K562 (cell line): Measurements from ENCODE around the gene DNPEP. TPM values are rescaled to one million over a fixed set of nuclear protein-coding genes. Genes with fewer than 3 reads are reported as not detected.

Experiments used
- ATAC-seq: fragments of 200-7000 bp; cut with Tn5 transposase; 3 replicates; pipeline ENCODE4 v1.9.1; 2020; ENCODE audit warnings: moderate library complexity
- BruUV-seq: library from RNA; stranded (reverse); fragments of 400-500 nt; replicated peaks from 2 replicates; lab custom pipeline; 2021; lab: Mats Ljungman, UMichigan
- CTCF ChIA-PET: fragments of 300-600 bp; formaldehyde crosslinking; extraction: SDS; loops from one replicate; lab custom pipeline; 2021; ENCODE audit warnings: low intra/inter-chr PET ratio; lab: Yijun Ruan, JAX
- POLR2A ChIA-PET: fragments of 300-600, 350-650 bp; sonication (Branson Sonifier 250); formaldehyde crosslinking; extraction: SDS; loops from one replicate; lab custom pipeline; 2021; ENCODE audit warnings: antibody characterized with exemption, inconsistent platforms; lab: Yijun Ruan, JAX
- DNase-seq, 4 experiments: peaks; one replicate each; pipeline versions ENCODE4 v3.0.0 to v3.0.0-alpha.2; 2011 to 2018; ENCODE audit warnings: low spot score in 3 of 4, mixed read lengths in 3 of 4; ENCODE audit errors: extremely low read depth in 1 of 4
- FAIRE-seq: peaks from 2 replicates; lab custom pipeline; 2011; peaks lifted over from hg19 to GRCh38; lab: Jason Lieb, UNC
- H2AFZ ChIP-seq: 2 replicates; pipeline ENCODE4 v1.6.0; 2011; ENCODE audit warnings: low read depth, low read length, control low read depth, inconsistent platforms
- H3K27ac ChIP-seq: fragments of 200-600 bp; 3 replicates; pipeline ENCODE4 v1.8.0; 2011; ENCODE audit warnings: low read depth, mild to moderate bottlenecking, control low read depth, inconsistent platforms, low read length, moderate library complexity, mixed read lengths; ENCODE audit errors: extremely low read depth
- H3K27me3 ChIP-seq, 2 experiments: fragments of 300-600 bp in 1 of 2; 2 replicates in 1 of 2; 3 replicates in 1 of 2; pipeline versions ENCODE4 v1.6.0 to v1.8.0; 2011; ENCODE audit warnings: inconsistent platforms in 2 of 2, low read length in 2 of 2, mild to moderate bottlenecking in 1 of 2, mixed read lengths in 1 of 2, moderate library complexity in 1 of 2; ENCODE audit not compliant: control insufficient read depth in 2 of 2, insufficient read depth in 2 of 2
- H3K36me3 ChIP-seq: fragments of 300-600 bp; 3 replicates; pipeline ENCODE4 v1.8.0; 2011; ENCODE audit warnings: mild to moderate bottlenecking, low read length, inconsistent platforms; ENCODE audit not compliant: control insufficient read depth, insufficient read depth
- H3K4me1 ChIP-seq, 2 experiments: fragments of 200-600 bp in 1 of 2; replicated peaks in 1 of 2; 2 replicates in 1 of 2; 3 replicates in 1 of 2; pipeline versions ENCODE4 v1.5.1 to v1.8.0; 2011; ENCODE audit warnings: inconsistent platforms in 2 of 2, low read length in 2 of 2, mild to moderate bottlenecking in 1 of 2, mixed read lengths in 1 of 2, moderate library complexity in 1 of 2; ENCODE audit not compliant: control insufficient read depth in 2 of 2, insufficient read depth in 2 of 2
- H3K4me2 ChIP-seq: 2 replicates; pipeline ENCODE4 v1.6.1; 2011; ENCODE audit warnings: low read length, control low read depth, inconsistent platforms, mixed read lengths; ENCODE audit not compliant: insufficient read depth
- H3K4me3 ChIP-seq: fragments of 200-600 bp; sonication (generic), shearing (Covaris generic); 2 replicates; pipeline ENCODE4 v1.5.1; 2016; ENCODE audit warnings: control low read depth, inconsistent platforms
- H3K79me2 ChIP-seq: fragments of 200-600 bp; 3 replicates; pipeline ENCODE4 v1.8.0; 2011; ENCODE audit warnings: low read length, inconsistent platforms; ENCODE audit not compliant: control insufficient read depth, insufficient read depth
- H3K9ac ChIP-seq, 2 experiments: 2 replicates each; pipeline versions ENCODE4 v1.6.0 to v1.6.1; 2011; ENCODE audit warnings: low read depth in 2 of 2, low read length in 2 of 2, control low read depth in 1 of 2, inconsistent platforms in 1 of 2, mild to moderate bottlenecking in 1 of 2, mixed read lengths in 1 of 2; ENCODE audit not compliant: insufficient read depth in 1 of 2
- H3K9me1 ChIP-seq: one replicate; pipeline ENCODE4 v1.6.0; 2011; ENCODE audit warnings: inconsistent platforms, mild to moderate bottlenecking, low read length, moderate library complexity; ENCODE audit not compliant: control insufficient read depth, insufficient read depth
- H3K9me3 ChIP-seq: replicated peaks from 2 replicates; pipeline ENCODE4 v1.5.1; 2011; ENCODE audit warnings: low read depth, low read length, inconsistent platforms; ENCODE audit not compliant: control insufficient read depth, insufficient read depth
- H4K20me1 ChIP-seq: replicated peaks from 2 replicates; pipeline ENCODE4 v1.6.1; 2011; ENCODE audit warnings: low read length, inconsistent platforms, mixed read lengths; ENCODE audit not compliant: control insufficient read depth, insufficient read depth
- BDP1 ChIP-seq: IDR thresholded peaks from 3 replicates; pipeline ENCODE4 v1.6.1; 2011; ENCODE audit not compliant: insufficient read length, insufficient read depth
- HNRNPUL1 ChIP-seq: fragments of 200-400 bp; formaldehyde crosslinking; IDR thresholded peaks from 2 replicates; pipeline ENCODE4 v1.6.1; 2017; ENCODE audit warnings: low read length
- KAT7 ChIP-seq: sonication (generic); formaldehyde crosslinking; IDR thresholded peaks from 2 replicates; pipeline ENCODE4 v1.8.0; 2022; ENCODE audit warnings: missing genetic modification reagents, mild to moderate bottlenecking, borderline replicate concordance
- KDM1A ChIP-seq, 2 experiments: fragments of 450-650 bp; IDR thresholded peaks; 2 replicates each; pipeline ENCODE4 v1.6.1; 2016; ENCODE audit warnings: mild to moderate bottlenecking in 2 of 2
- NCOA2 ChIP-seq, 2 experiments: fragments of 450-650 bp; IDR thresholded peaks; 2 replicates each; pipeline ENCODE4 v1.6.1; 2018; ENCODE audit warnings: mild to moderate bottlenecking in 2 of 2, moderate library complexity in 1 of 2; ENCODE audit not compliant: partially characterized antibody in 2 of 2
- NR2C1 ChIP-seq, 2 experiments: fragments of 450-650 bp; IDR thresholded peaks; 2 replicates each; pipeline ENCODE4 v1.6.1; 2017; ENCODE audit warnings: mild to moderate bottlenecking in 2 of 2, antibody characterized with exemption in 1 of 2, inconsistent platforms in 1 of 2, missing compliant biosample characterization in 1 of 2, missing genetic modification characterization in 1 of 2
- TRIM28 ChIP-seq: fragments of 450-650 bp; IDR thresholded peaks from 2 replicates; pipeline ENCODE4 v1.6.1; 2017
- ZNF445 ChIP-seq: fragments of 250-450 bp; sonication (Bioruptor Pico); IDR thresholded peaks from 2 replicates; pipeline ENCODE4 v1.4.0; 2020; ENCODE audit warnings: low read depth, mild to moderate bottlenecking, moderate library complexity
- ZNF668 ChIP-seq: fragments of 250-450 bp; sonication (Bioruptor Pico); IDR thresholded peaks from 2 replicates; pipeline ENCODE4 v1.8.0; 2022; ENCODE audit warnings: mild to moderate bottlenecking, inconsistent platforms
- ZZZ3 ChIP-seq: fragments of 450-650 bp; IDR thresholded peaks from 2 replicates; pipeline ENCODE4 v1.6.1; 2016; ENCODE audit warnings: antibody characterized with exemption, mild to moderate bottlenecking, moderate library complexity
- WGBS: fragments of 100-300 bp; shearing (Covaris generic); methylation state at CpG from one replicate; pipeline ENCODE4 v1.1.6; 2016; ENCODE audit warnings: low coverage, mixed read lengths; ENCODE audit not compliant: insufficient coverage; ENCODE audit errors: missing lambda C conversion rate; 5-methylcytosine and 5-hydroxymethylcytosine counted together
- in situ Hi-C: fragments of 300-500 bp; cut with MboI; formaldehyde crosslinking; loops from 4 replicates; pipeline ENCODE4 v1.15.0; 2018; ENCODE audit warnings: inconsistent platforms, mixed read lengths
- intact Hi-C: fragments of 100-400 bp; cut with micrococcal nuclease; formaldehyde crosslinking; loops from 2 replicates; pipeline ENCODE4 v1.14.2; 2022
- polyA plus RNA-seq, 8 experiments: library from polyadenylated mRNA; depleted of rRNA in 4 of 8; stranded (reverse) in 5 of 8; unstranded in 3 of 8; fragments of >200 nt; fragmentation: Nextera tagmentation in 2 of 8; fragmentation: Illumina TruSeq in 1 of 8; extraction: Ambion mirVana in 2 of 8; extraction: Trizol in 1 of 8; gene quantifications; 2 replicates each; pipeline versions ENCODE4 v1.2.1 to v1.2.3, GENCODE V29; 2011 to 2014; ENCODE audit warnings: inconsistent platforms in 1 of 8, missing spikeins in 1 of 8
- total RNA-seq, 7 experiments: library from RNA; depleted of rRNA in 6 of 7; stranded (reverse); fragments of >200 nt in 6 of 7; fragmentation: Illumina TruSeq in 2 of 7; extraction: Trizol in 2 of 7; gene quantifications; 2 replicates each; pipeline versions ENCODE4 v1.2.1 to v1.2.3, GENCODE V29; 2011 to 2021; ENCODE audit warnings: low replicate concordance in 1 of 7
- TF ChIP-seq, protein P1 (sequence below): fragments of 200-800 bp; sonication (Bioruptor generic); IDR thresholded peaks from 2 replicates; pipeline ENCODE4 v1.6.1; 2017; ENCODE audit warnings: missing genetic modification characterization, missing compliant biosample characterization

The DNPEP gene
- total and polyA plus RNA-seq, 9 of the 15 experiments (the other 6 are each of a cell fraction or from before 2014, with no cell fraction given) = 34.6 to 71.4 (median 45.5) TPM

DNA sequence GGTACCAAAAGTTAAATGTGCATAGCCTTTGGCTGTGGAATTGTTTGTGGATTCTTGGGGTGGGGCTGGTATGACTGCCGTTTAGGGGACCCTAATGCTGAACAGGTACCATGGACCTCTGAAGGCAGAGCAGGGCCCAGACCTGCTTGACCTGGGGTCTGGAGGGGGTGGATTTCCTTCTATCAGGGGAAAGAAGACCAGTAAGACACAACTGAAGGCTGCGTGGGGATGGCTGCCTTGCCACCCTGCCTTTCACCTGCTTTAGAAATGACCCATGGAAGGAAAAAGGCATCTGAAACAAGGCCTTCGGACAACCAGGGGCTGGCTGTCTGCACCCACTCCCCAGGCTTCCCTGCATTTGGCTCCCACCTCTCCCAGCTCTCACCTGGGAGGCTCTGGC lies 37.5 kb downstream of the DNPEP start:
- Histone ChIP-seq H2AFZ (no peak overlapping the region), H3K4me2 (no peak overlapping the region), H3K27ac (no peak overlapping the region), H3K79me2 (no peaks in the 10 kb centered on the region), H4K20me1 (no peaks in the 10 kb centered on the region), H3K36me3 (no peaks in the 10 kb centered on the region), H3K4me3 (no peak overlapping the region), H3K4me1 (peaks cover 2 to 4% of the 10 kb centered on the region in 2 experiments; a peak in 3 of 5 replicates), H3K9ac (no peak overlapping the region), H3K27me3 (peaks cover 0 to 7% of the 10 kb centered on the region in 2 experiments; a peak in 2 of 5 replicates), H3K9me3 (no peaks in the 10 kb centered on the region), H3K9me1 (no peaks in the 10 kb centered on the region)
- FAIRE-seq (no peak), ATAC-seq (no peak), DNase-seq (no peak)
- no TSS peak for BruUV-seq
- ChIA-PET POLR2A (interaction anchor here (0.7 to 0.9 kb wide), 2 partner anchors 105 to 178 kb away, joined by 3 to 5 read pairs; partner anchors contain the start of genes GLB1L and STK16), CTCF (no interaction called here)
- TF ChIP-seq, protein P1, sequence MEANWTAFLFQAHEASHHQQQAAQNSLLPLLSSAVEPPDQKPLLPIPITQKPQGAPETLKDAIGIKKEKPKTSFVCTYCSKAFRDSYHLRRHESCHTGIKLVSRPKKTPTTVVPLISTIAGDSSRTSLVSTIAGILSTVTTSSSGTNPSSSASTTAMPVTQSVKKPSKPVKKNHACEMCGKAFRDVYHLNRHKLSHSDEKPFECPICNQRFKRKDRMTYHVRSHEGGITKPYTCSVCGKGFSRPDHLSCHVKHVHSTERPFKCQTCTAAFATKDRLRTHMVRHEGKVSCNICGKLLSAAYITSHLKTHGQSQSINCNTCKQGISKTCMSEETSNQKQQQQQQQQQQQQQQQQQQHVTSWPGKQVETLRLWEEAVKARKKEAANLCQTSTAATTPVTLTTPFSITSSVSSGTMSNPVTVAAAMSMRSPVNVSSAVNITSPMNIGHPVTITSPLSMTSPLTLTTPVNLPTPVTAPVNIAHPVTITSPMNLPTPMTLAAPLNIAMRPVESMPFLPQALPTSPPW (CRISPR knock-in tag) = no peak
- TF ChIP-seq ZZZ3 (no peak), HNRNPUL1 (no peak), ZNF445 (CRISPR knock-in tag) (no peak), KAT7 (CRISPR knock-in tag) (no peak), BDP1 (no peak), NR2C1 (IDR thresholded peaks at IDR 0.05) (no peak), NR2C1 (tag; IDR thresholded peaks at IDR 0.05) (no peak), NCOA2 (IDR thresholded peaks at IDR 0.05; ENCODE audit: partially characterized antibody in 2 of 2) (no peak), KDM1A (IDR thresholded peaks at IDR 0.05) (no peak), ZNF668 (CRISPR knock-in tag) (no peak), TRIM28 (no peak)
- intact Hi-C loops (loop anchor here (5.0 kb wide), 1 partner anchor 53 kb away; no protein-coding TSS in a partner anchor), in situ Hi-C loops (no loop called here)
- 0% methylated on average over 2 of the region's 3 CpGs for WGBS
